ENCODE data around the gene CADPS2.

The CADPS2 gene

DNA sequence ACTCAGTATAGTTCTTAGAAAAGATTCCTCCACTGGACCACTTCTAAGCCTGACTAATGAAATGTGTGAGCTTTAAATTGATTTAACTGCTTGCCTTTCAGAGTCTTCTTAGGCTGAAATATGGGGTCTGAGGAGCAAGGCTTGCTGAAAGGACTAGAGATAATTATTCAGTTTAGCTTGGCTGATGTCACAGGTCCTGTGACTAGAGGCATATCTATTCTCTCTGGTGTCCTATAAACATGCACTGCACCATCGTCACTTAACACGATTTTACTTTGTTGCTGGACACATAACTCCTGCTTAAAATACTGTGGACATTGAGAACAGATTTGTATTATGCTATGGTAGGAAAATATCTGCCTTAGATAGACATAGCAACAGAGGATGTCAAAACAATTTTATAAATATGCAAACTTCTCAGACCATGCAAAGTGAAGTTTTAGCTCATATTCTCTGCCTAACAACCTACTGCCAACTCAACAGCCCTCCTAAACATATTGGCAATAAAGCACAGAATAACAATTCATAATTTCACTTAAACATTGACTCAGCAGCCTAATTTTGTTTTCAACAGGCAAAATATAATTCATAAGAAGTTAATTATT lies 267.6 kb downstream of the CADPS2 start:
- DNase-seq (ENCODE audit: extremely low read depth in 1 of 2, low read depth in 1 of 2): no peak

DNA sequence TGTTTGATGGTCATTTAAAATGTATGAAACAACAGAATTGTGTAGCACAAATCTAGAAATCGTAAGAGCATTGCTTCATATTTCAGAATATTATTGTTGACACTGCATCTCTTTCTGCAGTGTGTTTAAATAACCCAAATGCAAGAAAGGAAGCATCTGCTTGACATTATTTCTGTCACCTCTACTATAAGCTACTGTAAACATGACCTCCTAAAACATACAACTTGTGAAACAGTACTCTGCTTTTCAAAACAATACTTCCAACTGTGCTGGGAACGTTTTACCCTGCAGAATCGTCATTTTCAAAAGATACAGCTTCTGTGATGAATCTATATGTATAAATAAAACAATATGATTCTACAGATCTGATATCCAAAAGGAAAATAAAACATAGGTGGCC lies 269.3 kb downstream of the CADPS2 start:
- DNase-seq (ENCODE audit: extremely low read depth in 1 of 2, low read depth in 1 of 2): no peak

- DNase-seq (ENCODE audit: extremely low read depth in 1 of 2, low read depth in 1 of 2): no peak
Observed at GRCh38 chr7:122605929-122606328, 280.3 kb downstream of the CADPS2 start.

- no peak for DNase-seq (ENCODE audit: extremely low read depth in 1 of 2, low read depth in 1 of 2)
Observed at GRCh38 chr7:122604251-122604650, 282.0 kb downstream of the CADPS2 start.

DNA sequence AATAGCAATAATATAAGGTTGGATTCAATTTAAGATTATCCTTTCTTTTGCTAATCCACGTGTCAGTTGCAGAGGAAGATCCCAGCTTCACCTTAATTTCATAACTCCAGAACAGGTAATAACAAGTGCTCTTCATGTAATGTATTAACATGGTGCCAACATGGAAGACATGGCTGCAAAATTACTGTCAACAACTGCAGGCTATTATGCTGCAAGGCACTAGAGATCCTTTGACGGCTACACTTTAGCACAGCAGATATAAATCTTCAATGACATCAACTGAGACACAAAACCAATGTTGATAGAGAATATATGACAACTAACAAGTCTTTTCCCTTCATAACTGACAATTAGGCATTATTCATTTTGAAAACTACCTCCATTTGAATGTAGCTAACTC lies 283.5 kb downstream of the CADPS2 start:
- no peak for DNase-seq (ENCODE audit: extremely low read depth in 1 of 2, low read depth in 1 of 2)

DNA sequence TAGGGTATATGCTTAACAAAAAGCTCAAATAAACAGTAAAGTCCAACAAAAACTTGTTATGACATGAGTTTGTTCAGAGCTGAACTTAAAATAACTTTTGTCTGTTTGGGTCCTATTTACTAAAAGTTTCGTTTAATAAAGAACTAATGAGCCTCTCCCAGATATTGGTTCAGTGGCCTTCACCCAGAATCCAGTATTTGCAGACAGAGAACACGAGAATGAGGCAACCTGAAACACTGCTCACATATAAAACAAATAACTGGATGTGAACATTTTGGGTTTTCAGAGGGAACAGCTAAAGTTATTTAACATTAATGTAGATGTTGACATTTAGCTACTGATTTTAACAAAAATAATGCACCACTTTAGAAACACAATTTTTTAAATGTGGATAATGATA lies 285.6 kb downstream of the CADPS2 start:
- DNase-seq (ENCODE audit: extremely low read depth in 1 of 2, low read depth in 1 of 2): no peak

- DNase-seq (ENCODE audit: extremely low read depth in 1 of 2, low read depth in 1 of 2): no peak
Observed at GRCh38 chr7:122600042-122600441, 286.2 kb downstream of the CADPS2 start.

- DNase-seq (ENCODE audit: extremely low read depth in 1 of 2, low read depth in 1 of 2): no peak
Observed at GRCh38 chr7:122597277-122597676, 289.0 kb downstream of the CADPS2 start.

GRCh38 chr7:122595885-122596284 lies 290.4 kb downstream of the CADPS2 start:
- DNase-seq (ENCODE audit: extremely low read depth in 1 of 2, low read depth in 1 of 2): no peak

DNA sequence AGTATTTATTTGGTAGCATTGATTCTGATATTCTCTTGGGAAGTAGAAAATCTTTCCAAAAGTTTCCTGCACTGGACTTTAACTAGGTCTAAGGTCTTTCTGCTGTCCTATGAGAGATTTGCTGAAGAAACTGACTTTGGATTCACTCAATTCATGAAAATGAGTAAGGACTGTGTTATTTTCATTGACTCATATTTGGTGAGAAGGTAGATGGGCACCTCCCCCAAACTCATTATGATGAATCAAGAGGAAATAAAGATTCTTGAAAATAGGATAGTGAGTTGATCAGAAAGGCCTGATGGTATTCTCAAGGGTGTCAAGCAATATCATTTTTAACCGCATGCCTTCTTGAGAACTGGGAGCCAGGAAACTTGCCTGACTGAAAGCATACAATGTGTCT lies 297.6 kb downstream of the CADPS2 start:
- no peak for DNase-seq (ENCODE audit: extremely low read depth in 1 of 2, low read depth in 1 of 2)

DNA sequence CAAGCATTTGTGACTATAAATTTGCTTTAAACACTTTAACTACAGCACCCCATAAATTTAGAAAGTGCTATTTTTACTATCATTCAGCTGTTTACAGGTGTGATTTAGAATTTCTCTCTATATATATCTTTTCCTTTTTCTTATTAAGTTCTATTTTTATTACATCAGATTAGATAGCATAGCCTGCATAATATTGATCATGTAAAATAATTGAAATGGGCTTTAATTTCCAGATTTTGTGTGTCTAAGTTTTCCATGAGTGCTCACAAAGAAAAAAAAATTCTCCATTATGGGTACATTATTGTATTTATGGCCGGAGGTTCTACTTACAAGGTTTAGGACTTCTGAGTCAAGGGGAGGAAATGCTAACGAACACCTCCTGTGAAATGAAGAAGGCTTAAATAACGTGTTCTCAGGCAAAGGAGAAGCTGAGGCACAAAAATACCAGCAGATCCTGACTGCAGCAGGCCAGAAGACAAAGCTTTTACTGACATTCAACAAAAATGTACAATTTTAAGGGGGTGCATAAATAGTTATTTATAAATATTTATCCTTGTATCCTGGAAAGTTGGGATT lies 301.5 kb downstream of the CADPS2 start:
- DNase-seq (ENCODE audit: extremely low read depth in 1 of 2, low read depth in 1 of 2): no peak

DNA sequence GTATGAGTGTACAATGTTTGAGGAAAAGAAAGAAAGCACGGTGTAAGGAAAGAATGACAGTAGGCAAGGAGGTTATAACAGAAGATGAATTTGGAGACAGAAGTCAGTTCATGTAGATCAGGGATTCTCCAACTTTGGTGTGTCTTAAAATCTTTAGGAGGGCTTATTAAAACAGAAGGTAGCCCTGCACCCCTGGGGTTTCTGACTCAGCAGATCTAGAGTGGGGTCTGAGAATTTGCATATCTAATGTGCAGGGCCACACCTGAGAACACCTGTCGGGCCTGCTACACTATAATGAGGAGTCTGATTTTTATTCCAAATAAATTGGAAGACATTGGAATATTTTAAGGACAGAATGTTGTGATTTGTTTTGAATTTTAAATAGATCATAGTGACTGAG lies 307.9 kb downstream of the CADPS2 start:
- DNase-seq (ENCODE audit: extremely low read depth in 1 of 2, low read depth in 1 of 2): no peak

- no peak for DNase-seq (ENCODE audit: extremely low read depth in 1 of 2, low read depth in 1 of 2)
Observed at GRCh38 chr7:122577449-122578003, 308.7 kb downstream of the CADPS2 start.

DNA sequence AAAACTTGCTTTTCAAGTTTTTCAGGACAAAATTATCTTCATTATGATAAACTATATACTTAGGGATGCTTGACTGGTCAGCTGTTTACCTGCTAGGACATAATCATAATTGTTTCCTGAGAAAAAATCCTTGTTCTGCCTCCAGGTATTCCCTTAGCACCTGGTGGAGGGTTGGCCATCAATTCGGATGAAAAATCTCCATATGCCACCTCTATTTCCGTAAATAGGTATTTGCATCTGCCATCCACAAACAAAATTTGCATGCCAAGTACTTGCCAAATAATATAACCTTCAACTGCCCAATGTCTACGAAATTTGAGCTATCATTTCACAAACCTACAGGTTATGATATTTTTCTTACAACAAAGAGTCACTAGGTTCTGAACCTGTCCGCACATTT lies 313.6 kb downstream of the CADPS2 start:
- DNase-seq (ENCODE audit: extremely low read depth in 1 of 2, low read depth in 1 of 2): no peak

DNA sequence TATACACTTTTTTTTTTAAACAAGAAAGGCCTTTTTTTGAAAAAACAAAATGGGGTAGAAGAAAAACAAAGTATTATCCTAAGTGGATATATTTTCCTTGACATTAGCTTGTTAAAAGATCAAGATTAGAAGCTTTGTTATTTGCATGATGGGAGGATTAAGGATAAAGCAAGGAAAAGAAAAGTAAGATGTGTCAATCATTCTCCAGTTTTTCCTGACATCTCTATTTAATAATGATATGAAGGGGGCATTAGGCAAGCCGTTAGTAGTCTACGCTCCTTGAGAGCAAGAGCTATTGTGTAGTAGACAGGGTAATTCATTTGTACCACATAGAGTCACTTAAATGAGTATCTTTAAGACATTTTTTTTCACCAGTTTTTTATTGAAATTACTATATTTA lies 324.9 kb downstream of the CADPS2 start:
- no peak for DNase-seq (ENCODE audit: extremely low read depth in 1 of 2, low read depth in 1 of 2)

DNA sequence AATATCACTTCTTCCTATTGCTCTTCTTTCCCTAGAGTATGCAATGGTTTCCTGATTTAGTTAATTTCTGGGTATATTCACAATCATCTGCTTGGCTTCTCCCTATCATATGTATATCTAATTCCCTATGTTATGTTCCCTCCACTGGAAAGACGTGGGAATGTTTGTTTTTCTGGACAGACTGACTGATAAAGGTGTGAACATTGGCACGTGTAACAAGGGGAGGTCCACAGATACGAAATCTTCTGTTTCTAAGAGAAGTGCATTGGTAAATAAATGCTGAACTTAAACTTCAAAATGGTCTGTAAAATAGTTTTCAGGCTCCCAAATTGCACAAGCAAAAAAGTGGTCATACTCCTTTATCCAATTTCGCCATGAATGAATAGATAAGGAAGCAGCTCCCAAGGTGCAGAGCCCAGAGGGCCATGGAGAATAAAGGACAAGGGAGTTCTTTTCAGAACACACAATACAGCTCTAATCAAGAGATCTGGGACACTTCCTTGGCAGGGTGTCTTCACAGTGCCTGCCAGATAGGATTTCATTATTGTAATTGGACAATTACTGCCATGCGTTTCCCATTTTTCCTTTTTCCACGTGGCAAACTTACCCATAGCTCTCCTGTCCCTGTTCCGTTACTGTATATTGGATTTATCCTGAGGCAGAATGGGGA lies 329.3 kb downstream of the CADPS2 start:
- no peak for DNase-seq (ENCODE audit: extremely low read depth in 1 of 2, low read depth in 1 of 2)

DNA sequence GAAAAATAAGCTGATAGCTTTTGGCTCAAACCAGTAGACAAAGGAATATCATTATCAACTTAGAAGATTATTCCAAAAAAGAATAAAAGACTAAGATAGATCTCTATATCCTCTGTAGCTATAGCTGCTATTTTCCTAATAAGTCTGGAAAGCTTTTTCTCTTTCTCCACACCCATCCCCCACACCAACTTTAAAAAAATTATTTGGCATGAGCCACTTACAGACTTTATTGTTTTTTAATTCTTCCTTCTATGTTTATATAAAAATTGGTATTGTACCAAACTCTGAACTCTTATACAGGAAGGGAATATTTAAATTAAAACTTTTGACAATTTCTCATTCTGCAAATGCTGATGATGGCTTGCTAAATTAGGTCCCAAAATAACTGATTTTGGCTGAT lies 330.0 kb downstream of the CADPS2 start:
- DNase-seq (ENCODE audit: extremely low read depth in 1 of 2, low read depth in 1 of 2): no peak

GRCh38 chr7:122553761-122554160 lies 332.5 kb downstream of the CADPS2 start:
- no peak for DNase-seq (ENCODE audit: extremely low read depth in 1 of 2, low read depth in 1 of 2)

DNA sequence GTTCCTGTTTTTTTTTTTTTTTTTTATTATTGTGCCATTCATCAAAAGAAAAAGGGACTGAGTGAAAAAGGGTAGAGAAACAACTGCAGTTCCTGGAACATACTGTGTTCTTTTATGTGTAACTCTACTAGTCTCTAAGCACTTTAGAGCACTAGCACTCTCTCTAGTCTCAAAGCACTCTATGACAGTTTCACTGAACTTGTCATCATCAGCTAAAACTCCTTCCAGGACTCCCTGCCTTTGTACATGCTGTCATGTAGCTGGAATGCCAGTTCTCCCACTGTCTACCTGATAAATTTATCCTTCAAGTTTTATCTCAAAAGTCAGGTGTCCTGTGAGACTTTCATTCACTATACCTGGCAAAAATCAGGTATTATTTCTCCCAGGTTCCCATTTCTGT lies 333.5 kb downstream of the CADPS2 start:
- no peak for DNase-seq (ENCODE audit: extremely low read depth in 1 of 2, low read depth in 1 of 2)

DNA sequence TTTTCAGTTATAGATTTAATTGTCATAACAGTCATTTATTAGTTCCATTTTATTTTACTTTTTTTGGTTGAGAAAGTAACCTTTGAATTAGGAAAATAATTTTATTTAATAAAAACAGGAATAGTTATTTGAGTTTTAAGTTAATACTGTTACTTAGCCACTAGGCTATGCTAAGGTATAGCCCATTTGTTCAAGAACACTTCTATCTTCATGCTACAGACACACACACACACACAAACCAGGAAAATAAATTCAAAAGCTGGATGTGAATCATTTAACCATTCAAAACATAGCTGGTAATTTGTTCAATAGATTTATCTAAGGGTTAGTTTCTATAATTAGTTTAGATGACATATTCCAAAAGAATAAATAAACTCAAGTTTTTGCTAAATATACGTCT lies 335.7 kb downstream of the CADPS2 start:
- DNase-seq (ENCODE audit: extremely low read depth in 1 of 2, low read depth in 1 of 2): no peak

DNA sequence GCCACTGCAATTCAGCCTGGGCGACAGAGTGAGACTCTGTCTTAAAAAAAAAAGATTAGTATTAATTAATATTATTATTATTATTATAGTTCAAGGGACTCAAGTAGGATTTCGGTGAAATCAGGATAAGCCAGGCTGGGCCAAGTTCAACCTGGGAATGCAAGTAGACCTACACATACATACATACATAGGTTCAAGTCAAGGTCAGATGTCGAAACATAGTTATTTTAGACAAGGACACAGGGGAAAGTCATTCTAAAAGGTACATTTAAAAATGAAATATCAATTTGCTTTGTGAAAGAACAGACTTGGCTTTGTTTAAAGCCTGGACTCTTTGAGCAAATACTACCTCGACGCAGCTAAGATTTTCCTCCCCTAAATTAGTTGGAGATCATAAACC lies 336.7 kb downstream of the CADPS2 start:
- no peak for DNase-seq (ENCODE audit: extremely low read depth in 1 of 2, low read depth in 1 of 2)

DNA sequence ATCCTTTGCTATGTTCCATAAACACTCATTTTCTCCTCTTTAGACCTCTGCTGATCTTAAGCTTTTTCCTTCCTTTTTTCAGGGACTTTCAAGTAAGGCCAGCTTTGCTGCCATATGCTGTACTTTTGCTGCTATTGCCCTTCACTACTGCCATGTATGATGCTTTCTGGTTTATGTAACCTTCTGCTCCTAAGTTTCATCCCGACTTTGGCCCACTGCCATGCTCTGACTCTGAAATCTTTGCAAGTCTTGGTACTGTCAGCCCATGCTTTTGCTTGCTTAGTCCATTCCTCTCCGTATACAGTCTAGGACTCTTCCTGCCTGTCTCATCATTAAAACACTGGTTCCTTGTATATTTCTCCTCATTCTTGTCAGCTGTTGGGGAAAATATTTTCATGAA lies 339.8 kb downstream of the CADPS2 start:
- no peak for DNase-seq (ENCODE audit: extremely low read depth in 1 of 2, low read depth in 1 of 2)

All from activated CD8-positive, alpha-beta memory T cell treated with anti-CD3 and anti-CD28 coated beads for 1 hour (primary cell).